IPS-18a (cell line): ENCODE results near the gene CEP76.

Source experiments
- H3K27ac ChIP-seq: one replicate; pipeline ENCODE4 v1.5.1; 2013; ENCODE audit warnings: low read length
- H3K27me3 ChIP-seq: one replicate; pipeline ENCODE4 v1.6.1; 2013; ENCODE audit warnings: mild to moderate bottlenecking, low read length; ENCODE audit not compliant: control insufficient read depth, insufficient read depth
- H3K36me3 ChIP-seq: one replicate; pipeline ENCODE4 v1.6.1; 2013; ENCODE audit warnings: low read depth, low read length; ENCODE audit not compliant: control insufficient read depth
- H3K4me1 ChIP-seq: one replicate; pipeline ENCODE4 v1.6.1; 2013; ENCODE audit warnings: low read depth, low read length; ENCODE audit not compliant: control insufficient read depth
- H3K4me3 ChIP-seq: one replicate; pipeline ENCODE4 v1.5.1; 2013; ENCODE audit warnings: low read length
- H3K9ac ChIP-seq: one replicate; pipeline ENCODE4 v1.6.1; 2013; ENCODE audit warnings: mild to moderate bottlenecking, low read length, moderate library complexity
- H3K9me3 ChIP-seq: one replicate; pipeline ENCODE4 v1.6.1; 2013; ENCODE audit warnings: low read depth, low read length; ENCODE audit not compliant: control insufficient read depth

Gene CEP76

GRCh38 chr18:12742453-12742852 is 39.9 kb upstream of the CEP76 start:
- Histone ChIP-seq H3K9me3 (no peaks in the 10 kb centered on the region), H3K9ac (no peak overlapping the region), H3K36me3 (no peaks in the 10 kb centered on the region), H3K4me1 (no peaks in the 10 kb centered on the region), H3K27me3 (no peaks in the 10 kb centered on the region), H3K27ac (no peak overlapping the region), H3K4me3 (no peak overlapping the region)

DNA sequence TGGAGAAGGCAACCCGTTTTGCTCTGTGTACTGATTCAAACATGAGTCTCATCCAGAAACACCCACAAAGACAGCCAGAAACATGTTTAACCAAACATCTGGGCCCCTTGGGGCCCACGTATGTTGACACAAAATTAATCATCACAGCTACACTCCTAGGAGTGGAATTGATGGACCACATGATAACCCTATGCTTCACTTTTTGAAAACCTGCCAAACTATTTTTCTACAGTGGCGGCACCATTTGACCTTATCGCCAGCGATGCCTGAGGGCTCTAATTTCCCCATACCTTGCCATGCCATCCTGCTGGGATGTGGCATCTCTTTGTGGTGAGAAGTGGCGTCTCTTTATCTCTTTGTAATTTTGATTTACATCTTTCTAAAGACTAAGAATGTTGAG is 38.8 kb upstream of the CEP76 start:
- H3K27ac ChIP-seq = no peak overlapping the region
- H3K36me3 ChIP-seq = no peaks in the 10 kb centered on the region
- H3K4me1 ChIP-seq = no peaks in the 10 kb centered on the region
- no peaks in the 10 kb centered on the region for H3K9me3 ChIP-seq
- H3K9ac ChIP-seq = no peak overlapping the region
- no peak overlapping the region for H3K4me3 ChIP-seq
- no peaks in the 10 kb centered on the region for H3K27me3 ChIP-seq

DNA sequence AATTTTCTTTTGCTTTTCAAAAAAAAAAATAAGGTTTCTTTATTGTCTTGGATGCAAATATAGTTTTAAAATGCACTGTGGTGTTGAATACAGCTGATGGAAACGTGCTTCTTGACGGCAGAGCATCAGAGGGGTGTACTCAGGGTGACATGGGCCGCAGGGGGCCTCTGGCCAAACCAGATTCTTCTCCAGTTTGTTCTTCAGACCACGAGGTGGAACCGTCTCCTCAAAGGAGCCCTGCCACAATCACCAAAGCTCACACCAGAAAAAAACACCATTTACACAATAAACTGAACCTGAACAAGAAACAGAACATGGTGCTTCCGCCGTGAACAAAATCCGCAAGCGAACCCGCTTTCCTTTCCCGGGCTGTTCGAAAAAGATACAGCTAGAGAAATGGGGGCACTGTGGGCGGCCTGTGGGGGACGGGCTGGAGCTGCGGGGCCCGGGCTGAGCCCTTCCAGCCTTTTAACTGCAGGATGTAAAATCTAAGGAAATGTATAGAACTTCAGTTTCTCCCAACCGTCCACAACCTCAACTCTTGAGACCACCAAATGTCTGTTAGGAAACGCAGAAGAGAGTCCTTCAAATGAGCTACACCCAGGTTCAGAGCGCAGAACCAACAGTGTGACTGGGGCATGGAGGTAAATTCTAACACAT is 34.9 kb upstream of the CEP76 start:
- no peaks in the 10 kb centered on the region for H3K9me3 ChIP-seq
- no peak overlapping the region for H3K4me3 ChIP-seq
- no peak overlapping the region for H3K27ac ChIP-seq
- no peaks in the 10 kb centered on the region for H3K27me3 ChIP-seq
- H3K9ac ChIP-seq = no peak overlapping the region
- no peaks in the 10 kb centered on the region for H3K4me1 ChIP-seq
- no peaks in the 10 kb centered on the region for H3K36me3 ChIP-seq

GRCh38 chr18:12726774-12727550 is 24.4 kb upstream of the CEP76 start:
- no peaks in the 10 kb centered on the region for H3K27me3 ChIP-seq
- peaks cover 27% of the 10 kb centered on the region for H3K36me3 ChIP-seq
- H3K27ac ChIP-seq = no peak overlapping the region
- H3K4me3 ChIP-seq = no peak overlapping the region
- H3K9ac ChIP-seq = no peak overlapping the region
- H3K9me3 ChIP-seq = peaks cover 2% of the 10 kb centered on the region
- H3K4me1 ChIP-seq = no peaks in the 10 kb centered on the region

GRCh38 chr18:12726331-12726730 is 23.8 kb upstream of the CEP76 start:
- Histone ChIP-seq H3K4me3 (no peak overlapping the region), H3K27ac (no peak overlapping the region), H3K9me3 (peaks cover 2% of the 10 kb centered on the region), H3K36me3 (peaks cover 28% of the 10 kb centered on the region), H3K4me1 (no peaks in the 10 kb centered on the region), H3K9ac (no peak overlapping the region), H3K27me3 (no peaks in the 10 kb centered on the region)

- peaks cover 47% of the 10 kb centered on the region for H3K36me3 ChIP-seq
Observed at GRCh38 chr18:12722731-12723130, 20.2 kb upstream of the CEP76 start.

GRCh38 chr18:12721495-12722275 is 19.2 kb upstream of the CEP76 start:
- Histone ChIP-seq H3K27ac (no peak overlapping the region), H3K9me3 (no peaks in the 10 kb centered on the region), H3K4me3 (no peak overlapping the region), H3K9ac (no peak overlapping the region), H3K36me3 (peaks cover 56% of the 10 kb centered on the region), H3K4me1 (no peaks in the 10 kb centered on the region), H3K27me3 (no peaks in the 10 kb centered on the region)

More at GRCh38 chr18:12722731-12723130, 20.2 kb upstream of the CEP76 start:
- Histone ChIP-seq H3K27ac (no peak overlapping the region), H3K27me3 (no peaks in the 10 kb centered on the region), H3K9ac (no peak overlapping the region), H3K4me1 (no peaks in the 10 kb centered on the region), H3K4me3 (no peak overlapping the region), H3K9me3 (no peaks in the 10 kb centered on the region)

- H3K36me3 ChIP-seq = peaks cover 52% of the 10 kb centered on the region
- no peak overlapping the region for H3K9ac ChIP-seq
- H3K9me3 ChIP-seq = no peaks in the 10 kb centered on the region
- no peak overlapping the region for H3K27ac ChIP-seq
- no peaks in the 10 kb centered on the region for H3K27me3 ChIP-seq
- no peak overlapping the region for H3K4me3 ChIP-seq
- H3K4me1 ChIP-seq = peaks cover 7% of the 10 kb centered on the region
Observed at GRCh38 chr18:12711446-12711845, 8.9 kb upstream of the CEP76 start.

GRCh38 chr18:12703664-12704063 is 1.1 kb upstream of the CEP76 start:
- peaks cover 5% of the 10 kb centered on the region for H3K4me1 ChIP-seq
- no peak overlapping the region for H3K27ac ChIP-seq
- H3K27me3 ChIP-seq = no peaks in the 10 kb centered on the region
- peaks cover 26% of the 10 kb centered on the region for H3K36me3 ChIP-seq
- peak overlapping the region; percentile 94 for H3K9ac ChIP-seq
- no peaks in the 10 kb centered on the region for H3K9me3 ChIP-seq
- H3K4me3 ChIP-seq = peak overlapping the region; percentile 89

- Histone ChIP-seq H3K4me3 (peak overlapping the region; percentile 89), H3K4me1 (peaks cover 5% of the 10 kb centered on the region), H3K27me3 (no peaks in the 10 kb centered on the region), H3K9ac (peak overlapping the region; percentile 94), H3K9me3 (no peaks in the 10 kb centered on the region), H3K36me3 (peaks cover 29% of the 10 kb centered on the region), H3K27ac (peak overlapping the region; percentile 74)
Observed at GRCh38 chr18:12703096-12703567, 609 bp upstream of the CEP76 start.

- peak overlapping the region; percentile 94 for H3K9ac ChIP-seq
Observed at GRCh38 chr18:12701161-12701560, 1.4 kb downstream of the CEP76 start.

More at GRCh38 chr18:12701161-12701560, 1.4 kb downstream of the CEP76 start:
- H3K36me3 ChIP-seq = peaks cover 27% of the 10 kb centered on the region
- H3K4me1 ChIP-seq = peaks cover 5% of the 10 kb centered on the region
- H3K27ac ChIP-seq = no peak overlapping the region
- H3K27me3 ChIP-seq = no peaks in the 10 kb centered on the region
- peak overlapping the region; percentile 89 for H3K4me3 ChIP-seq
- no peaks in the 10 kb centered on the region for H3K9me3 ChIP-seq
